ENCODE results near the gene DVL1.

Gene DVL1

GRCh38 chr1:1360506-1361169, 11.4 kb upstream of the DVL1 start:
- TF ChIP-seq, protein P1, sequence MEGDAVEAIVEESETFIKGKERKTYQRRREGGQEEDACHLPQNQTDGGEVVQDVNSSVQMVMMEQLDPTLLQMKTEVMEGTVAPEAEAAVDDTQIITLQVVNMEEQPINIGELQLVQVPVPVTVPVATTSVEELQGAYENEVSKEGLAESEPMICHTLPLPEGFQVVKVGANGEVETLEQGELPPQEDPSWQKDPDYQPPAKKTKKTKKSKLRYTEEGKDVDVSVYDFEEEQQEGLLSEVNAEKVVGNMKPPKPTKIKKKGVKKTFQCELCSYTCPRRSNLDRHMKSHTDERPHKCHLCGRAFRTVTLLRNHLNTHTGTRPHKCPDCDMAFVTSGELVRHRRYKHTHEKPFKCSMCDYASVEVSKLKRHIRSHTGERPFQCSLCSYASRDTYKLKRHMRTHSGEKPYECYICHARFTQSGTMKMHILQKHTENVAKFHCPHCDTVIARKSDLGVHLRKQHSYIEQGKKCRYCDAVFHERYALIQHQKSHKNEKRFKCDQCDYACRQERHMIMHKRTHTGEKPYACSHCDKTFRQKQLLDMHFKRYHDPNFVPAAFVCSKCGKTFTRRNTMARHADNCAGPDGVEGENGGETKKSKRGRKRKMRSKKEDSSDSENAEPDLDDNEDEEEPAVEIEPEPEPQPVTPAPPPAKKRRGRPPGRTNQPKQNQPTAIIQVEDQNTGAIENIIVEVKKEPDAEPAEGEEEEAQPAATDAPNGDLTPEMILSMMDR (IDR thresholded peaks at IDR 0.05; ENCODE audit: insufficient read depth, low read depth, low read length, missing control alignments) = no peak
- no peak for DNase-seq (ENCODE audit: low read depth)
- no peak overlapping the region for H3K4me3 ChIP-seq (ENCODE audit: low read depth, low read length)

DNA sequence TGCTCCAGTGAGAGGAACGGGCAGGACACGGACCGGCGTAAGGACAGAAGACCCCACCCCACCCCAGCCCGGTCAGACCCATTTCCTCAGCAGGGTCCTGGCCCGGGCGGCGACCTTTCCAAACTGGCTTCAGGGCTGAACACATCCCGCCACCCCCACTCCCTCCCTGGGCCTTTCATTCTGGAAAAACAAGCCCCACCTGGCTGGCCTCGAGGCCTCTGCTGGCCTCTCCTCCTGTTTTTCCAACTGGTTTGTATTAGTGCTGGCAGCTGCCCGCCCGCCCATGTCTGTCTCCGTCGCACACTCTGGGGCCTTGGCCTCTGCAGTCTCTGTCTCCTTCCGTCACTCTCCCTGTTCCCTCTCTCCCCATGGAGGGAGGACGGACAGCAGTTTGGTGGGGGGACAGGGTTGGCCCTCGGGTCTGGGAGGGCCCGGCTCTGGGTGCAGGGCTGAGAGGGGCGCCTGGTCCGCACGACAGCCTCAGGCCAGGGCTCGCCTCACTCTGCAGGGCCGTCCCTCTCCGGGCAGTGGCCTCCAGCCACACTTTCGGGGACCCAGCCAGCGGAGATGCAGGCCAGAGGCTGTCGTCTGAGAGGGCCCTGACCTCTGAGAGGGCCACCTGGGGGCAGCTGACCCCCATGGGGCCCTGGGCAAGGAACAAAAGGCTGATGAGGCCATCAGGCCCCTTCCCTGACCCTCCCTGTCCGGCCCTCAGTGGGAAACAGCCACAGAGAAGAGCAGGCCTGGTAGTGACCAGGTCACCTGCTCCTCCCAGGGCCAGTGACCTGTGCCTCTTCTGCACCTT, 10.6 kb upstream of the DVL1 start:
- no peak overlapping the region for H3K4me3 ChIP-seq (ENCODE audit: low read depth, low read length)
- TF ChIP-seq, protein P1 (IDR thresholded peaks at IDR 0.05; ENCODE audit: insufficient read depth, low read depth, low read length, missing control alignments) = no peak
- DNase-seq (ENCODE audit: low read depth) = no peak

DNA sequence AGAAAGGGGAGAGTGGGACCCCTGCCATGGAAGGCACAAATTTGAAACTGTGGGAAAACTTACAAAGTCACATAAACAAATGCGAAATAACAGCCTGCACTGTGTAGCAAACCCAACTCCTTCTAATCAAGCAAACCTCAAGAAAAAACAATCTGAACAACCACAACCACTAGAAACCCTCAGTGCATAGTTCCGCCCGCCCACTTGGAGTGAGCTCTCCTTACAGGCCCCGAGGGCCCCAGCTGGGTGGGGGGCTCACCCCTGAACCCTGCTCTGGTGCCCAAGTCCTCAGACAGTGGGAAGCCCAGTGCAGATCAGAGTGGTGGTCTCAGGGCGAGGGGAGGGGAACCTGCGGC, 10.1 kb upstream of the DVL1 start:
- no peak overlapping the region for H3K4me3 ChIP-seq (ENCODE audit: low read depth, low read length)
- no peak for DNase-seq (ENCODE audit: low read depth)
- TF ChIP-seq, protein P1 (IDR thresholded peaks at IDR 0.05; ENCODE audit: insufficient read depth, low read depth, low read length, missing control alignments) = no peak

DNA sequence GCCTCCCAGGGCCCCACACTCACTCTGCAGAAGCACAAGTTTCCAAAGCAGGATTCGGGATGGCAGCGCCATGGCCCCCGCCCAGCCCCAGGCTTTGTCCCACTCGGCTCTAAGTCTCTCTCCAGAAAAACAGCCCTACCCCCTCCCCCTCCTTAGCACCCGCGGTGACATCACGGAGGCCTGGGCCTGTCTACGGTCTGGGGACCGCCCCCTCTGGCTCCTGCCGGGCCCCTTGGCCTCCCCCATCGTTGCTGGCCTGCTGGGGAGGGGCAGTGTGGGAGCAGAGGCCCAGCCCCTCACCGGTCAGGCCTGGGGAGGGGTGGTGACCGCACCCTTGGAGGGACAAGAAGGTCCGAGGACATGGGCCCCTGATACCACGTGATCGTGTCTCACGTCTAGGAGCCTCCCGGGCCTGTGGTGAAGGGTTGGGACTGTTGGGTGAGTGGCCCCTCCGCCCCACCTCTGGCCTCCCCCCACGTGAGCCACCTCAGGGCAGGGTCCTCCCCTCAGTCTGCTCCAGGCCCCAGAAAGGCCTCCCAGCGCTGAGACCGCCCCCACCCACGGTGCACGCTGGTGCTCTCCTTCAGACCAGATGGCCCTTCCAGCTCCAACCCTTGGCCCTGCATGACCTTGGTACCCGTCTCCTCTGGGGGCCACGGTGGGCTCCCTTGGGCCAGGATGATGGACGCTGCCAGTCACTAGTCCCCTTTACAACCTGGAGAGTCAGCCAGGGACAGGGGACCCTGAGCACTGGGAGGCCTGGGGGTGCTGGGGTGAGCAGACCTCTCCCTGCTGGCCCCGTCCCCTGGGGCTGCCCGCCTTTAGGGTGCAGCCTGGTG, 9.4 kb upstream of the DVL1 start, which contains the start of gene MXRA8:
Gene MXRA8 (minus strand): TSS at position 123 of the 839 bp plus-strand sequence. CDS start 51 bp downstream, at position 72.
- H3K4me3 ChIP-seq (ENCODE audit: low read depth, low read length) = no peak within 1 kb of the TSS
- TF ChIP-seq, protein P1 (IDR thresholded peaks at IDR 0.05; ENCODE audit: insufficient read depth, low read depth, low read length, missing control alignments) = no peak
- no peak for DNase-seq (ENCODE audit: low read depth)

DNA sequence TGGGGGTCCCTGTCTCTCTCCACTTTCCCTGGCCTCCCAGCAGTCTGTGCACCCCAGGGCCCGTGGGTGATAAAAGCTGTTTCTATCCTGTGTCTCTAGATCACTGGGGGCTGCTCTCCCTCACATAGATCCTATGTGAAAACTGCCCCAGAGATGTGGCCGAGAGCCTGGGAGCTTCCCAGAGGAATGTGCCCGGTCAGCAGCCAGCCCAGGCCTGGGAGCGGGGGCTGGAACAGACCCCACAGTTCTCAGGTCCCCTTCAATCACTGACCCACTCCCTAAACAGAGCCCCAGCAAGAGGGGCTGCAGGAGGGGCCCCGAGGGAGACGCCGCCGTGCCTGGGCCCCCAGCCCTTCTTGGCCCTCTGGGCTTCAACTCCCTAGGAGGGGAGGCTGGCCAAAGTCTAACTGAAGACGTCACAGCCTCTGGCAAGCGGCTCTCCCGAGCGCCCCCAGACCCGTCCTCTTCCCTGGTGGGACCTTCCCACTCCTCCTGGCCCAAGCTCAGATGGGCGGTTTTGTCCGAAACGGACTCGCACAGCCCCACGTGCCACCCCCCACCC, 8.7 kb upstream of the DVL1 start:
- DNase-seq (ENCODE audit: low read depth) = no peak
- TF ChIP-seq, protein P1 (IDR thresholded peaks at IDR 0.05; ENCODE audit: insufficient read depth, low read depth, low read length, missing control alignments) = no peak
- no peak overlapping the region for H3K4me3 ChIP-seq (ENCODE audit: low read depth, low read length)

DNA sequence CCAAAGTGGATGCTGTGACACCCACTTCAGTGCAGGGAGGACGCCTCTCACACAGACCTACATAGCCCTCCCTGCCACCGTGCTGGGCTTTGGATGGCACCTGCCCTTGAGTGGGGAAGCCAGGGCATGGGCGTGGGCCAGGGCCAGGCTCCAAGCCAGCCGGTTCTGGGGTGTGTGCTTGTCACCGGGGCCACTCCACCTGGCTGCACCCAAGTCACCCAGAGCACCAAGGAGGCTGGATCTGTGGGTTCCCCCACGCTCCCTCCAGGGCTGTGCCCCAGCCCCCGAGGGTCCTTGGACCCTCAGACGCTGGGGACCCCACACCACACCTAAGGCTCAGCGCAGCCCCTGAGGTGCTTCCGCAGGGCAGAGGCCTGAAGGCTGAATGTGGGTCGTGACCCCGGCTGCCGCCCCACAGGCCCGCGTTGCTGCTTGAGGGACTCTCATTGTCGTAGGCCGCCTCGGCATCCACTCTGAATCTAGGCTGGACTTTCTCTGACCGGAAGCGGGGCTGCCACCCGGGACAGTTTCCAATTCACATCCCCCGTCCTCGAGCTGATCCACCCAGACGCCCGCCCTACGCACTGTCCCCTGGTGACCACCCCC, 7.7 kb upstream of the DVL1 start:
- no peak overlapping the region for H3K4me3 ChIP-seq (ENCODE audit: low read depth, low read length)
- no peak for DNase-seq (ENCODE audit: low read depth)
- TF ChIP-seq, protein P1 (IDR thresholded peaks at IDR 0.05; ENCODE audit: insufficient read depth, low read depth, low read length, missing control alignments) = no peak
